Hepatocyte (in vitro differentiated cells): Measurements from ENCODE around the gene CKMT1A. TPM values are rescaled to one million over a fixed set of nuclear protein-coding genes. Genes with fewer than 3 reads are reported as not detected.
"Not testable (repeated sequence)": the region's sequence is repeated elsewhere in the genome, so short reads cannot be mapped to it uniquely, and the experiment has no call there.

ENCODE experiments used
- DNase-seq: peaks from one replicate; pipeline ENCODE4 v3.0.0-alpha.2; 2016; ENCODE audit warnings: low spot score
- H2AFZ ChIP-seq: fragments of 200-600 bp; sonication (generic); 2 replicates; pipeline ENCODE4 v1.6.0; 2016; ENCODE audit warnings: antibody characterized with exemption, mild to moderate bottlenecking
- H3K27ac ChIP-seq: fragments of 200-600 bp; sonication (generic); 2 replicates; pipeline ENCODE4 v1.5.1; 2016; ENCODE audit warnings: mild to moderate bottlenecking
- H3K27me3 ChIP-seq: fragments of 200-600 bp; sonication (generic); 2 replicates; pipeline ENCODE4 v1.6.1; 2016
- H3K36me3 ChIP-seq: fragments of 200-600 bp; sonication (generic); replicated peaks from 2 replicates; pipeline ENCODE4 v1.5.1; 2016; ENCODE audit warnings: low read depth; ENCODE audit not compliant: insufficient read depth
- H3K4me1 ChIP-seq: fragments of 200-600 bp; sonication (generic); 2 replicates; pipeline ENCODE4 v1.5.1; 2016; ENCODE audit warnings: mild to moderate bottlenecking, moderate library complexity; ENCODE audit not compliant: insufficient read depth
- H3K4me2 ChIP-seq: fragments of 200-600 bp; sonication (generic); 2 replicates; pipeline ENCODE4 v1.6.0; 2016
- H3K4me3 ChIP-seq: fragments of 200-600 bp; sonication (generic); 2 replicates; pipeline ENCODE4 v1.5.1; 2016; ENCODE audit warnings: mild to moderate bottlenecking
- H3K79me2 ChIP-seq: fragments of 200-600 bp; sonication (generic); 2 replicates; pipeline ENCODE4 v1.6.0; 2017; ENCODE audit warnings: mild to moderate bottlenecking
- H3K9me2 ChIP-seq: fragments of 200-600 bp; sonication (generic); replicated peaks from 2 replicates; pipeline ENCODE4 v1.6.0; 2017; ENCODE audit warnings: mild to moderate bottlenecking; ENCODE audit not compliant: insufficient read depth
- H3K9me3 ChIP-seq: fragments of 200-600 bp; sonication (generic); 2 replicates; pipeline ENCODE4 v1.5.1; 2016; ENCODE audit warnings: low read depth, mild to moderate bottlenecking
- H4K20me1 ChIP-seq: fragments of 200-600 bp; sonication (generic); 2 replicates; pipeline ENCODE4 v1.6.0; 2016; ENCODE audit warnings: mild to moderate bottlenecking; ENCODE audit not compliant: insufficient read depth, poor library complexity, severe bottlenecking
- EZH2 ChIP-seq: fragments of 200-600 bp; sonication (generic); IDR thresholded peaks from 2 replicates; pipeline ENCODE4 v1.6.1; 2016; ENCODE audit warnings: antibody characterized with exemption, mild to moderate bottlenecking, borderline replicate concordance
- EZH2phosphoT487 ChIP-seq: fragments of 200-600 bp; sonication (generic); IDR thresholded peaks from one replicate; pipeline ENCODE4 v1.6.1; 2018; ENCODE audit warnings: antibody characterized with exemption, mild to moderate bottlenecking, low read depth, moderate library complexity; ENCODE audit not compliant: unreplicated experiment, severe bottlenecking
- WGBS: methylation state at CpG from one replicate; pipeline ENCODE4 v1.1.6; 2016; ENCODE audit warnings: low lambda C conversion rate; ENCODE audit errors: missing lambda C conversion rate; 5-methylcytosine and 5-hydroxymethylcytosine counted together
- polyA plus RNA-seq: library from polyadenylated mRNA; unstranded; fragments of >200 nt; fragmentation: Nextera tagmentation; extraction: Ambion mirVana; gene quantifications from 2 replicates; pipeline ENCODE4 v1.2.1, GENCODE V29; 2016
- total RNA-seq: library from RNA; depleted of rRNA; stranded (reverse); fragments of >200 nt; gene quantifications from 2 replicates; pipeline ENCODE4 v1.2.3, GENCODE V29; 2014
- TF ChIP-seq, protein P1 (sequence below): fragments of 200-600 bp; sonication (generic); IDR thresholded peaks from 2 replicates; pipeline ENCODE4 v1.5.1; 2016; ENCODE audit warnings: antibody characterized with exemption, mild to moderate bottlenecking; ENCODE audit not compliant: poor library complexity

CKMT1A gene
- 3.3 and 7.7 TPM in 2 replicates for total RNA-seq
- 8.2 and 10.2 TPM in 2 replicates for polyA plus RNA-seq

DNA sequence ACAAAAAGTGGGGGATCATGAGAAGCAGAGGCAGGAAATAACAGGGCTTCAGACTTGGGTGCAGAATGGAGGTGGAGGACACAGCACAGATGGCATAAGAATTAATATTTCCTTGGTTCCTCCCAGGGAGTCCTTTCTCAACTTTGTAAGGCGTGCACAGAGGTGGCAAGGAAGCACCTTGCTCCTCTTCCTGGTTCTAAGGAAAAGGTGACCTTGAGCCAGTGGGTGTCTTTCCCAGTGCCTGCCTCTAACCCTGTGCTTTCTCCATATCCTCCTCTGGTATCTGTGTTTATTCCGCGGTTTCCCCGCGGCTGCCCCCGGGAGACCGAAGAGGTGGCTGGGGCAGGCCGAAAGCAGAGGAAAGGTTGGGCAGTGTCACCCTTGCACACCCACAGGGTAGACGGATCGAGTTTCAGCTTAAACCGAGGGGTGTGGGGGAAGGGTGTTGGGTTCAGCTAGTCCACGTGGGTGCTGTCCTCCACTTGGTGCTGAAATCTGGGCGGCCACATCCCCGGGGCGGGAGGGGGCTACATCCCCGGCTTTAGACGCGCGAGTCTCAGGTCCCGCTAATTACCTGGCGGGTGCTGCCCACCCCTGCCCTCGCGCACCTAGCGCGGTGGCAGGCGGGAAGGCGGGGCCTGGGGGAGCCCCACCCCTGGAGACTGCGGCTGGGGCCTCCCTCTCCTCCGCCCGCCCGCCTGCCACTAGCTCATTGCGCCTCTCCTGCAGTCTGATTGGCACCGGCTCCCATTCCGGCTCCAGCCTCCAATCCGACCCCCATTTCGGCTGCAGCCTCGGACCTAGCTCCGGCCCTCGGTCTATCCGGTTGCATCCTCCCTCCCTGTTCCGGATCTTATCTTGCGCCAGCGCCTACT, at the start of gene CKMT1A:
CKMT1A (plus strand) TSS at position 712 of the 875 bp plus-strand sequence. CDS start 192 bp downstream, outside the sequence.
- not testable (repeated sequence) for H3K27ac ChIP-seq

DNA sequence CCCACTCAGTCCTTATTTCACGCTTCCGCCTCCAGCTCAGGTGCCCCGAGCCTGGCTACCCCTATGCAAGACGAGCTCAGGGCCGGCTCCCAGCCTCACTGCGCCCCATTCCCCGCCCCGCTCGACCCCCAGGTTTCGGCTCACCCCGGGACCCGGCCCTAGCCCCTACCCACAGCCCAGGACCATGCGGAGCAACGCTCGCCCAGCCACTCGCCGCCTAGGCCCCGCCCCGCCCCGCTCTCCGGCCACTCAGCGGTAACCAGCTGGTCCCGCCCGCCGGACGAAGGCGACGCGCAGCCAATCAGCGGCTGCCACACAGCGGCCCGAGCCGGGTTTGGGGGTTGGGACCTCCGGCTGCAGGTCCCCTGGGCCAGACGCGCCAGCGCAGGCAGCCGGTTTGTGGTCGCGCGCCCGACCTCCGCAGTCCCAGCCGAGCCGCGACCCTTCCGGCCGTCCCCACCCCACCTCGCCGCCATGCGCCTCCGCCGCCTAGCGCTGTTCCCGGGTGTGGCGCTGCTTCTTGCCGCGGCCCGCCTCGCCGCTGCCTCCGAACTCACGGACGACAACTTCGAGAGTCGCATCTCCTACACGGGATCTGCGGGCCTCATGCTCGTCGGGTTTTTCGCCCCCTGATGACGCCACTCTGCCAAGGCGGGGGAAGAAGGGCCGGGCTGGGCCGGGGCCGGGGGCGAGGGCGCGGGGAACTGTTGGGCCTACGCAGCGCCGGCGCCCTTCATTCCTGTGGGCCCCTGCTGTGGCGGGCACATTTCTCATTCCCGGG, 44.8 kb upstream of the CKMT1A start, which contains the start of gene CATSPER2:
CATSPER2 (minus strand) TSS at position 196 of the 781 bp plus-strand sequence. CDS start 783 bp downstream, outside the sequence.
- WGBS, result 97% methylated on average over 58 of the region's 85 CpGs
- Histone ChIP-seq H4K20me1 (no peaks in the 10 kb centered on the region), H3K9me3 (no peaks in the 10 kb centered on the region), H3K4me3 (no peak within 1 kb of the TSS), H3K79me2 (no peaks in the 10 kb centered on the region), H3K36me3 (no peaks in the 10 kb centered on the region), H3K27me3 (no peaks in the 10 kb centered on the region), H3K27ac (no peak within 1 kb of the TSS), H3K4me2 (no peak within 1 kb of the TSS), H3K4me1 (no peaks in the 10 kb centered on the region), H3K9me2 (no peaks in the 10 kb centered on the region), H2AFZ (no peak within 1 kb of the TSS)
- TF ChIP-seq, protein P1, sequence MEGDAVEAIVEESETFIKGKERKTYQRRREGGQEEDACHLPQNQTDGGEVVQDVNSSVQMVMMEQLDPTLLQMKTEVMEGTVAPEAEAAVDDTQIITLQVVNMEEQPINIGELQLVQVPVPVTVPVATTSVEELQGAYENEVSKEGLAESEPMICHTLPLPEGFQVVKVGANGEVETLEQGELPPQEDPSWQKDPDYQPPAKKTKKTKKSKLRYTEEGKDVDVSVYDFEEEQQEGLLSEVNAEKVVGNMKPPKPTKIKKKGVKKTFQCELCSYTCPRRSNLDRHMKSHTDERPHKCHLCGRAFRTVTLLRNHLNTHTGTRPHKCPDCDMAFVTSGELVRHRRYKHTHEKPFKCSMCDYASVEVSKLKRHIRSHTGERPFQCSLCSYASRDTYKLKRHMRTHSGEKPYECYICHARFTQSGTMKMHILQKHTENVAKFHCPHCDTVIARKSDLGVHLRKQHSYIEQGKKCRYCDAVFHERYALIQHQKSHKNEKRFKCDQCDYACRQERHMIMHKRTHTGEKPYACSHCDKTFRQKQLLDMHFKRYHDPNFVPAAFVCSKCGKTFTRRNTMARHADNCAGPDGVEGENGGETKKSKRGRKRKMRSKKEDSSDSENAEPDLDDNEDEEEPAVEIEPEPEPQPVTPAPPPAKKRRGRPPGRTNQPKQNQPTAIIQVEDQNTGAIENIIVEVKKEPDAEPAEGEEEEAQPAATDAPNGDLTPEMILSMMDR, result no peak
- TF ChIP-seq EZH2phosphoT487, result no peak
- TF ChIP-seq EZH2, result no peak
- no peak for DNase-seq

More for the DNA sequence above, at the start of gene CKMT1A:
- not testable (repeated sequence) for H3K9me3 ChIP-seq, H3K27me3 ChIP-seq, H3K4me1 ChIP-seq, H3K9me2 ChIP-seq, H4K20me1 ChIP-seq, H3K79me2 ChIP-seq, H2AFZ ChIP-seq, DNase-seq, H3K36me3 ChIP-seq, H3K4me3 ChIP-seq, H3K4me2 ChIP-seq
- WGBS, result no CpG with 5 or more reads among the region's 43 CpGs

DNA sequence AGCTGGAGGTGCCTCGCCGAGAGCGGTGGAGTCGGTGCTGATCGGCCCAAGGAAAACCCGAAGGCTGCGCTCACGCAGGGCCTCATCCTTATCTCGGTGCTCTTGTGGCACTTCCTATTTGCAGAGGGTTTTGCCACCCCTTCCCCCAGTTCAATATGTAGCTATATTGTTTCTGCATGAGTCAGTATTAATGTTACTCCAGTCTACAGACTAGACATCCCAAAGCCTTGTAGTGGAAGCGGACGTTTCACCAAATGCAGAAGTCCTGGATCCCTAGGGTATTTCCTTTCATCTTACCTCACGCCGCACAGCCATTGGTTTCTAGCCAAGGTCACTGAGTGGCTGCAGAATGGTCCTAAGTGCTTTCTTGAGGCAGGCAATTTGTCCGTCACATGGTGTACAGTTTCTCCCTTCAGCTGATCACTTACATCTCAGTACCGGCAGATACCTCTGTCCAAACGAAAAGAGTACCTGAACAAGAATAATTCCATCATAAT, 44.2 kb upstream of the CKMT1A start:
- H3K79me2 ChIP-seq, H3K9me2 ChIP-seq: not testable (repeated sequence)
- 97% methylated on average over 16 of the region's 16 CpGs for WGBS

DNA sequence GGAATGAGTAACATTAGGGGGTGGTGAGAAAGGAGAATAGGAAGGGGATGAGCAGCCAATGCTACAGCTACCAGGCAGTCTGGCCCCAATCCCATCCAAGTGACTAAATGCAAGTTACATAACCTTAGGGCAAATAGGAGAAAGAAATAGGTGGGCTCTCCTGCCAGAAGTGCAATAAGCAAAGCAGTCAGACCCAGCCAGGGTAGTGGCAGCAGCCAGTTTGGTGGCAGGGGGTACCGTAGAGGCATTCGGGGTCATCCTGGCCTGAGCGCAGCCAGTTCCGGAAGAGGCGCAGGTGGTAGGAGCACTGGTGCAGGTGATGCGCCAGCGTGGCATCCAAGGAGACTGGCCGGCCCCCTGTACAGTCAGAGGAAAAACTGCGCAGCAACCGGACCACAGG, 33.9 kb upstream of the CKMT1A start:
- not testable (repeated sequence) for H3K9me2 ChIP-seq, H4K20me1 ChIP-seq, H3K4me3 ChIP-seq, H3K27ac ChIP-seq, H3K79me2 ChIP-seq, H3K9me3 ChIP-seq, H3K27me3 ChIP-seq, H3K4me1 ChIP-seq, H2AFZ ChIP-seq, H3K4me2 ChIP-seq, H3K36me3 ChIP-seq, DNase-seq
- 100% methylated on average over 2 of the region's 10 CpGs for WGBS

More for the DNA sequence above, 44.2 kb upstream of the CKMT1A start:
- H2AFZ ChIP-seq, H4K20me1 ChIP-seq, H3K36me3 ChIP-seq, H3K27me3 ChIP-seq, H3K27ac ChIP-seq, H3K4me1 ChIP-seq, H3K4me2 ChIP-seq, H3K9me3 ChIP-seq, DNase-seq, H3K4me3 ChIP-seq: not testable (repeated sequence)

DNA sequence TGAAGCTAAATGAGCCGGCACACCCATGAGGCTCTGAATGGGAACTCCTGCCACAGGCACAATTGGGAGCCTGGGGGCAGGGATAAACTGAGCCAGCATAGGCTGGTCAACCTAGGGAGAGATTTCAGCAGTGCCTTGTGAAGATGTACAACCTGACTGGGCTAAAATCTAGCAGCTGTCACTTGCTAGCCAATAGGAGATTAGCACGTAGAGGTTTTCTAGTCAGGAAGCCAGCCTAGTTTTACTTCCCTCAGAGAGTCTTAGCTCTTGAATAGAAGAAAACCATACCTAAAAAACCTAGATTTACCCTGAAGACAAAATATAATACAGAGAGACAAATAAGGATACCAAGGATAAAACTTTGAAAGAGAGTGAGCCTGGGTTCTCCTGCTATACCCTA, 31.4 kb upstream of the CKMT1A start:
- DNase-seq, H3K27me3 ChIP-seq, H2AFZ ChIP-seq, H3K27ac ChIP-seq, H3K4me2 ChIP-seq, H3K4me1 ChIP-seq, H3K36me3 ChIP-seq, H3K4me3 ChIP-seq, H4K20me1 ChIP-seq, H3K79me2 ChIP-seq, H3K9me3 ChIP-seq, H3K9me2 ChIP-seq: not testable (repeated sequence)
- WGBS, result 100% methylated on average over 1 of the region's 2 CpGs

DNA sequence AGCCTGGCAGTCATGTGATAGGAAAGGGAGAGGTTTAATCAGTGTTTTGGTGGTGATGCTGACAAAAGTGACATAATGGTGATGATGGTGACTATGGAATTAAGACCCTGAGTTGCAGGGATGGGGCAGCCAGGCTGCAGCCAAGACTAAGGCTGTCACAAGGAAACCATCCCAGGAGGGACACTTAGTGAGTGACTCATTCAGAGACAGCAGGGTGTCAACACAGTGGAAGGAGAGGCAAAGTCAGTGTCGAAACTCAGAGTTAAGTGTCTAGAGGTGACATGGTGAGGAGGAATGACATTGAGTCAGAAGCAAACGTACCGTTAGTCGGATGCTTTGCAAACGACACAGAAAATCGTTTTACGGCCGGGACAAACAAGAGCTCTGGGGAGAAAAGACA, 30.3 kb upstream of the CKMT1A start:
- DNase-seq, H3K4me3 ChIP-seq, H3K9me3 ChIP-seq, H2AFZ ChIP-seq, H3K9me2 ChIP-seq, H3K27me3 ChIP-seq, H3K4me2 ChIP-seq, H4K20me1 ChIP-seq, H3K27ac ChIP-seq, H3K4me1 ChIP-seq, H3K36me3 ChIP-seq, H3K79me2 ChIP-seq: not testable (repeated sequence)
- WGBS, result no CpG with 5 or more reads among the region's 8 CpGs

DNA sequence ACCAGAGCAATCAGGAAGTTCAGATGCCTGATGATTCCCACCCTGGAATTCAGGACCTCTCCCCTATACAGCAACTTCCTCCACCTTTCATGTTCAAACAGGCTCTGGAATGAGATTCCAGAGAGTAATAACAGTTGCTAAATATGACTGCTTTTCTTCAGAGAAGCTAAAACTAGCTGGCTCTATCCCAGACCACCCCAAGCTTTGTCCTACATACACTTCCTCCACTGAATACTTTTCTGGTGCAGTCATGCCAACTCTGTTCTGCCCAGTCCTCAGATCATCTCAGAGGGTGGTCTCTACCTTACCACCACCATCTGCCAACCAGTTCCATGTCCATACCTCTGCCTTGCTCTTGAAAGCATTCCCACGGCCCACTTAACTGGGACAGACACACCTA, 27.5 kb upstream of the CKMT1A start:
- not testable (repeated sequence) for H3K9me3 ChIP-seq, H3K9me2 ChIP-seq, H2AFZ ChIP-seq, H3K36me3 ChIP-seq, H3K79me2 ChIP-seq, DNase-seq, H3K4me2 ChIP-seq, H3K27me3 ChIP-seq, H3K4me3 ChIP-seq, H3K4me1 ChIP-seq, H3K27ac ChIP-seq, H4K20me1 ChIP-seq
- WGBS, result no CpG with 5 or more reads among the region's 1 CpG
